Activated CD8-positive, alpha-beta memory T cell treated with anti-CD3 and anti-CD28 coated beads for 36 hours (primary cell): ENCODE data around the gene GALE. TPM values are rescaled to one million over a fixed set of nuclear protein-coding genes. Genes with fewer than 3 reads are reported as not detected.

Experiments used
- CTCF ChIA-PET: fragments of 350-600 bp; sonication (Branson Sonifier 250); formaldehyde crosslinking; loops from one replicate; lab custom pipeline; 2021; ENCODE audit warnings: antibody characterized with exemption; lab: Charles Lee
- POLR2A ChIA-PET: fragments of 350-600 bp; sonication (Branson Sonifier 250); formaldehyde crosslinking; loops from one replicate; lab custom pipeline; 2021; ENCODE audit warnings: antibody characterized with exemption; lab: Charles Lee
- total RNA-seq, 2 experiments: library from RNA; stranded (reverse); gene quantifications; one replicate each; pipeline ENCODE4 v1.2.3, GENCODE V29; 2021

Gene GALE
- total RNA-seq, 2 experiments from 2014 or later, result 66.8 to 71.3 TPM

DNA sequence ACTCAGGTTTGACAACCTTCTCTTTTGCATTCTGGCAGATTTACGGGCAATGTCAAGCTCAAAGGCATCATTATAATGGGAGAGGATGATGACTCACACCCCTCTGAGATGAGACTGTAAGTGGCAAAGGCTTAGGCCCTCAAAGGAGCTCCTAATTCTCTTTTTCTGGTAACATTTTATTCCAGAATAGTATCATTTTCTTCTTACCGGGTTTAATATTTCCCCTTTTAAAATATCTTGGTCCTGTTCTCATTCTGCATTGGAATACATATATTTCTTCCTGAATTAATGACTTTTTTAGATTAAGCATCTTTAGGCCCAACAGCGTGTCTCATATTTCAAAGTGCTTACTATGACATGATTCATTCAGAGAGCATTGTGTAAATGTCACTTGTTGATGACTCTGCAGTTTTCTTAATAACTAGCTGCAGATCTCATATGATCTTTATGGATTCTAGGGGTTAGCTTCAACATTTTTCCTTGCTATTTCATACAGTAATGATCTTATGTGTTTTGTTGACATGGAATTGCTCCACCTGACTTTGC, 20.7 kb downstream of the GALE start:
- CTCF ChIA-PET, result interaction anchor here (0.6 to 1.8 kb wide), 4 partner anchors 12 to 103 kb away, joined by 4 to 5 read pairs (median 4); no protein-coding TSS in a partner anchor
- POLR2A ChIA-PET, result interaction anchor here (0.6 to 3.3 kb wide), 5 partner anchors 12 to 248 kb away, joined by 3 to 17 read pairs (median 5); partner anchors contain the start of genes GALE, HMGCL and LYPLA2

DNA sequence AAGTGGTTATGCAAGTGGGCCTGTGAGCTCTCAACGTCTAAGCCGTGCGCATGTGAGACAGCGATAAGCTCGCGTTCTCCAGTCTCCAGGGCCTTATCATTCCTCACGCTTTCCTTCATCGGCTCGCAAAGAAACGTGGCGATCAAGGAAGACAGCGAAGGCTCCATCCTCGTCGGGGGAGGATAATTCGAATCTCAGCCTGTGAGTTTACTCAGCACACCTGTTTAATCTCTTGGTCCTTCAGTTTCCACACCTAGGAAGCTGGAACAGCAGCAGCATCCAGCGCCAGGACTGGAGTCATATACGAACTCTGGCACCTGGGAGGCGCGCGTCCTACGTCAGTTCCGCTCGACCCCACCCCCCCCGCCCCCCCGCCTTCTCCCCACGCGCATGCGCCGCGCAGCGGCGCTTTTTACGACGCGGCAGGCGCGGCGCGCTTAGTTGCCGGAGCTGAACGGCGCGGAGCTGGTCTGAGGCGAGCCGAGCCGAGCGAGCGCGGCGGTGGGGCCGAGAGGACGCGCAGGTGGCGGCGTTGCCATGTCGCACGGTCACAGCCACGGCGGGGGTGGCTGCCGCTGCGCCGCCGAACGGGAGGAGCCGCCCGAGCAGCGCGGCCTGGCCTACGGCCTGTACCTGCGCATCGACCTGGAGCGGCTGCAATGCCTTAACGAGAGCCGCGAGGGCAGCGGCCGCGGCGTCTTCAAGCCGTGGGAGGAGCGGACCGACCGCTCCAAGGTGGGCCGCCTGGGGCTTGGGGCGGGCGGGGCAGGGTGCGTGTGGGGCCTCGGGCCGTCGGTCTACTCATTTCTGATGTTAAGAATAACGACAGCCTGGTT, 22.4 kb downstream of the GALE start, which contains the start of gene PITHD1:
TSS of gene PITHD1 (plus strand) at position 440 of the 836 bp plus-strand sequence. CDS start at position 538, 98 bp downstream.
- CTCF ChIA-PET, result interaction anchor here (0.6 to 1.8 kb wide), 4 partner anchors 20 to 219 kb away, joined by 3 to 5 read pairs (median 4); partner anchors contain the start of genes GALE and ID3
- POLR2A ChIA-PET, result interaction anchor here (0.5 to 3.3 kb wide), 9 partner anchors 12 to 202 kb away, joined by 3 to 17 read pairs (median 4); partner anchors contain the start of genes ELOA, GALE, HMGCL and RPL11

DNA sequence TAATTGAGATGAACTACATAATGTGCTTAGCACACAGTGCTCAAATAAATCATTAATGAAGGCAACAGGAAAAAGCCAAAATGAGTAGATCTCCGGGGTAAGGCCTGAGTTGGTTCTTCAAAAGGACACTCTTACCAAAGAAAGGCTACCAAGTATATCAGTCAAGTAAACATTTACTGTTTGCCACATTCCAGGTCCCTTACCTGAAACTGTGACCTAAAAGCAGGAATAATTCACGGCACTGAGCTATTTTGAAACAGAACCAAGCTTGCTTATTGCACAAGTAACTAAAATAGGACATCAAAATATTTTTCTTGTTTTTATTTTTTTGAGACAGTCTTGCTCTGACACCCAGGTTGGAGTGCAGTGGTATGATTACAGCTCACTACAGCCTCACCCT, 24.3 kb downstream of the GALE start:
- CTCF ChIA-PET, result interaction anchor here (1.1 kb wide), 1 partner anchor 19 kb away, joined by 3 read pairs; no protein-coding TSS in a partner anchor
- POLR2A ChIA-PET, result no interaction called here

DNA sequence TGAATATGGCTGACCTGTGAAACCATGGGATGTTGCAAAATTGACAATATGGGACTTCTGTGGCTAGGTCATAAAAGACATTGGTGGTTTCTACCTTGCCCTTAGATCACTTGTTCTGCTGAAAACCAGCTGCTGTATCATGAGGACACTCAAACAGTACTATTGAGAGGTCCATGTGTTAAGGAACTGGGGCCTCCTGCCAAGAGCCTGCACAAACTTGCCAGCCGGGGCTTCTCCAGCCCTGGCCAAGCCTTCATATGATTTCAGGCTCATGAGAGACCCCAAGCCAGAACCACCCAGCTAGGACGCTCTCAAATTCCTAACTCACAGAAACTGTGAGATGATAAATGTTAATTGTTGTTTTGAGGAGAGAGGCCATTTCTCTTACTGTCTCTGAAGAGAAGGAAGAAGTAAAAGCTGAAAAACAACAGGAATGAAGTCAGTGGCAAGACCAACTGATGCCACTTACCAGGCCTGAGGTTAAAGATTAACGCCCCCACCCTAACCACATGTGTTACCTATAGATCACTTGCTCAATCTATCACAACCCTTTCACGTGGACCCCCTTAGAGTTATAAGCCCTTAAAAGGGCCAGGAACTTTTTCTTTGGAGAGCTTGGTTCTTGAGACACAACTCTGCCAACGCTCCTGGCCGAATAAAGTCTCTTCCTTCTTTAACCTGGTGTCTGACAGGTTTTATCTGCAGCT, 26.2 kb downstream of the GALE start:
- POLR2A ChIA-PET, result no interaction called here

DNA sequence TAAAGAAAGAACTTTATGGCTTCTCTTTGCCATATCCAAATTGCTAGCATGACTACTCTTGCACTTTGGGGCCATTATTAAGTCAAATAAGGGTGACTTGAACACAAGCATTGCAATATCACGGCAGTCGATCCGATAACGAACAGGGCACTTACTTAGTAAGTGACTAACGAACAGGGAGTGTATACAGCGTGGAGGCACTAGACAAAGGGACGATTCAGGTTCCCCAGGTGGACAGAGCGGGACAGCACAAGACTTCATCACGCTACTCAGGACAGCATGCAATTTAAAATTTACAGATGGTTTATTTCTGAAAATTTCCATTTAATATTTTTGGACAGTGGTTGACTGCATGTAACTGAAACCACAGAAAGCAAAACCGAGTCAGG, 27.7 kb downstream of the GALE start:
- ChIA-PET POLR2A (no interaction called here), CTCF (interaction anchor here (0.9 kb wide), 1 partner anchor 29 kb away, joined by 3 read pairs; no protein-coding TSS in a partner anchor)

More for the DNA sequence above, 26.2 kb downstream of the GALE start:
- CTCF ChIA-PET, result interaction anchor here (1.0 to 2.3 kb wide), 3 partner anchors 8 to 143 kb away, joined by 3 to 7 read pairs (median 3); no protein-coding TSS in a partner anchor

DNA sequence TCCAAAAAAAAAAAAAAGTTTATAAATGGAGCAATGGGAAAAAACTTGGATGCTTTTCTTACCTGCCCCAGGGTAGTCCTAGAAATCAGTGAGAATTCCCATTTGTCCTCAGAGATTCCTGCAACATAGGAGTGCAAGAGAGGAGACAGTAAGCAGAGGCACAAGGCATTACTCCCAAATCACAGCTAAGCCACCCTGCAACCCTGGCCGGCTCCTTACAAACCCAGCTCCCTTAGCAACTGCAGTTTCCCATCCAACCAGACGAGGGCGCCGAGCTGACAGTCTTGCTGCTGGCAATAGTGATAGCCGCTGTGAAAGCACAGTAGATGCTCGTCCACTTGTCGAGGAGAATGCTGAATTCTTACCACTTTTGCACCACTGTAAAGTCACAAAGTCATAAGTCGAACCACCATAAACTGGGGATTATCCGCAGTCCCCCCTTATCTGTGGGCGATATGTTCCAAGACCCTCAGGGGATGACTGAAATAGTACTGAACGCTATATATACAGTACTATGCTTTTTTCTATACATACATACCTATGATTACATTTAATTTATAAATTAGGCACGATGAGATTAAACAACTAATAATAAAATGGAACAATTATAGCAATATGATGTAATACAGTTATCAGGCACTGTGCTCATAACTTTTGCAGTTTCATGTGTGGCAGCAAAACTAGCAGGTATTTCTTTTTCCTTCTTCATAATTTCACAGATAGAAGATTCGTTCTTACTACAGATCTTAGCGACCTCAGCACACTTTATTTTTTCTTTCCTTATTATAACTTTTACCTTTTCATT, 28.3 kb downstream of the GALE start:
- ChIA-PET CTCF (interaction anchor here (0.6 to 2.5 kb wide), 18 partner anchors 10 to 386 kb away, joined by 3 to 8 read pairs (median 4); partner anchors contain the start of genes ELOA, HMGCL, LYPLA2 and RPL11), POLR2A (interaction anchor here (0.6 kb wide), 1 partner anchor 435 kb away, joined by 3 read pairs; no protein-coding TSS in a partner anchor)

DNA sequence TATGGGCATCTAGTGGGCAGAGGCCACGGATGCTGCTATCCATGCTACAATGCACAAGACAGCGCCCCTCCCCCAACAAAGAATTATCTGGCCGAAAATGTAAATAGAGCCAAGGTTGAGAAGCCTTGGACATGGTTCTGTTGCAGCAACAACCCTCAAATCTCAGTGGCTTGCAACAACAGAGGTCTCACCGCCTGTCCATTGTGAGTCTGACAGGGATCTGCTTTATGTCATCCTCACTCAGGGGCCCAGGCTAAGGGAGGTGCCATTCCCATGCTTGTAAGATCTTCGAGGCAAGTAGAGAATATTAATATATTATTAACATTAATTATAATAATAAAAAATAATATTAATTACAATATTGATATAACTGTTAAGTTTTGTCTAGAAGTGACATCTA, 31.8 kb downstream of the GALE start:
- POLR2A ChIA-PET, result interaction anchor here (0.7 kb wide), 1 partner anchor 10 kb away, joined by 4 read pairs; no protein-coding TSS in a partner anchor
- CTCF ChIA-PET, result no interaction called here

DNA sequence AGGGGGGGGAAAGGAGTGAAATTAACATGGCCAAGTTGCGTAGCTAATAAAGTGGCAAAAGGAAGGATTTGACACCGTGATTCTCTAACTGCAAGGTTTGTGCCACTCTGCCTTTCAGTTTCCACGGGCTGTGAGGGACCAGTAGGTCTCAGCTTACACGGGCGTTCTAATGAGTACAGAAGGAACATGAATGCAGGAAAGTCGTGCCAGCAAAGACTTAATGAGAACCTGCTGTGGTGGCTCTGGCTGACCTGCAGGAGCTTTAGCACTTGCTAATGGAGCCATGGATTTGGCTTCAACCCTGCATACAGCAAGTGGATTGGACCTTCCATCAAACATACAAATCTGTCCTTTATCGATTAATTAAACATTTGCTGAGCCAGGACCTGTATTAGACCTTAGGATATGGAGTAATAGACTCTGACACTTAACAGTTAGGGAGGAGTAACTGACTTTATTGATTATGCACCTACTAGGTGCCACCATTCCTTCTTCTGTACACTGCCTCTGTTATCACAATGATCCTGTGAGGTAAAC, 37.4 kb downstream of the GALE start:
- POLR2A ChIA-PET, result interaction anchor here (0.6 kb wide), 1 partner anchor 25 kb away, joined by 7 read pairs; no protein-coding TSS in a partner anchor
- CTCF ChIA-PET, result interaction anchor here (3.0 kb wide), 1 partner anchor 8 kb away, joined by 8 read pairs; no protein-coding TSS in a partner anchor

DNA sequence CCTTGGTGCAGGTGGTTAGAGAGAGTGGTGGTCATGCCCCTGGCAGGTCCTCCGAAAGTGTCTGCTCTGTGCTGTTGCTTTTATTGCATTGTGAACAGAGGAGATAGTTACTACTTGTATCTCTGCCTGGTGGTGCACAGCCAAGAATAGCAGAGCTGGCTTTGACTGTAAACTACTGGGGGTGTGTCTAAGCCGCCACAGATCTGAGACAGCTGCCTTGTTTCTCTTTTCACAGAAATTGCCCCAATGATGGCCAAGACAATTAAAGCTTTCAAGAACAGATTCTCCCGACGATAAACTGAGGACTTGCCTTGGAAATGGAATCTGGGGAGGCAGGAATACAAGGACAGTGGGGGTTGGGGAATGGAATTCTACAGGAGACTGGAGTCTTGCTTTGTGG, 41.3 kb downstream of the GALE start:
- ChIA-PET CTCF (interaction anchor here (1.1 kb wide), 1 partner anchor 13 kb away, joined by 3 read pairs; no protein-coding TSS in a partner anchor), POLR2A (no interaction called here)

DNA sequence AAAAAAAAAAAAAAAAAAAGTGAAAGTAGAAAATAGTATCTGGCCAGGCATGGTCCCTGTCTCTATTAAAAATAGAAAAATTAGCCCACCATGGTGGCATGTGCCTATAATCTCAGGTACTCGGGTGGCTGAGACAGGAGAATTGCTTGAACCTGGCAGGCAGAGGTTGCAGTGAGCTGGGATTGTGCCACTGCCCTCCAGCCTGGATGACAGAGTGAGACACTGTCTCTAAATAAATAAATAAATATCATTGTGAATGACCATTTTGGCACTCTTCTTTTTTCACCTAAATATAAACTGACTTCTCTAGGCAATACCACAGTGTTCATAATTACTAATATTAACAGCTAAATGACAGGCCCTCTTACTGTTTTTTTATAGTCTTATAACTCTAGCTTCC, 42.7 kb downstream of the GALE start:
- ChIA-PET CTCF (interaction anchor here (0.7 kb wide), 1 partner anchor 85 kb away, joined by 3 read pairs; no protein-coding TSS in a partner anchor), POLR2A (interaction anchor here (0.6 to 1.0 kb wide), 2 partner anchors 10 to 64 kb away, joined by 4 to 5 read pairs; no protein-coding TSS in a partner anchor)

DNA sequence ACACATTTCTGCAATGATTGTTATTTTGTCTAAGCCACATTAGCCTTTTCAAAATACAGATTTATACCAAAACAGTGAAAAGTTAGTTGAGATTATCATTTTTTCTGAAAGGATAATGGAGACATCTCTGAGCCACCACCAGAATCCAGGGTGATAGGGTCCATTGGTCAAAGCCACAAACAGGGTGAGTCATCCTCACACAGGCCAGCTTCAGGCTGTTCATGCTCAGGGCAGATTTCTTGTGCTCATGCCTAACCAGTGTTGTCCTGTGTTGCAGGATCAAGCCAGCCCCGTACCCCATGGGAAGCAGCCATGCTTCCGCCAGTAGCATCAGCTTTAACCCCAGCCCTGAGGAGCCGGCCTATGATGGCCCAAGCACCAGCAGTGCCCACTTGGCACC, 43.9 kb downstream of the GALE start:
- POLR2A ChIA-PET, result no interaction called here

DNA sequence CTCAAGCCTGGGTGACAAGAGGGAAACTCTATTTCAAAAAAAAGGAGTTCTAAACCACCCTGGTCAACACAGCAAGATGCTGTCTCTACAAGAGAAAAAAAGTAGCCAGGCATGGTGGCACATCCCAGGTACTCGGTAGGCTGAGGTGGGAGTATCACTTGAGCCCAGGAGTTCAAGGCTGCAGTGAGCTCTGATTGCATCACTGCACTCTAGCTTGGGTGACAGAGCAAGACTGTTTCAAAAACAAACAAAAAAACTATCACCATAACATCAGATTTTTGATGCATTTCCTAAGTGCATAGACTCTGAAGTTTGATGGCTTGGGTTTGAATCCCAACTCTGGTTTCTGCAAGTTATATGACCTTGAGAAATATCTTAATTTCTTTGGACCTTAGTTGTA, 47.6 kb downstream of the GALE start:
- CTCF ChIA-PET, result no interaction called here
- POLR2A ChIA-PET, result interaction anchor here (0.6 kb wide), 1 partner anchor 94 kb away, joined by 5 read pairs; no protein-coding TSS in a partner anchor

More for the DNA sequence above, 43.9 kb downstream of the GALE start:
- CTCF ChIA-PET, result no interaction called here

DNA sequence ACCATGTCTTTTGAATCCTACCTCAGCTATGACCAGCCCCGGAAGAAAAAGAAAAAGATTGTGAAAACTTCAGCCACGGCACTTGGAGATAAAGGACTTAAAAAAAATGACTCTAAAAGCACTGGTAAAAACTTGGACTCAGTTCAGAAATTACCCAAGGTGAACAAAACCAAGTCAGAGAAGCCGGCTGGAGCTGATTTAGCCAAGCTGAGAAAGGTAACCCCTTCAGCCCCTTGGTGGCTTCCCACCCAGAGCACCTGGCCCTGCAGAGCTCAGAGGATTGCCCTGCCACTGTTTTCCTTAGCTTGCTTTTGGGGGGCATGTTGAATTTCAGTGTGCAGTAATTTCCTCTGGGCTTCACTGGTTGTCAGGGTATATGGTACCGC, 48.7 kb downstream of the GALE start:
- POLR2A ChIA-PET, result interaction anchor here (0.7 kb wide), 1 partner anchor 39 kb away, joined by 4 read pairs; no protein-coding TSS in a partner anchor
- CTCF ChIA-PET, result interaction anchor here (0.6 to 0.9 kb wide), 2 partner anchors 14 to 750 kb away, joined by 3 read pairs; no protein-coding TSS in a partner anchor

DNA sequence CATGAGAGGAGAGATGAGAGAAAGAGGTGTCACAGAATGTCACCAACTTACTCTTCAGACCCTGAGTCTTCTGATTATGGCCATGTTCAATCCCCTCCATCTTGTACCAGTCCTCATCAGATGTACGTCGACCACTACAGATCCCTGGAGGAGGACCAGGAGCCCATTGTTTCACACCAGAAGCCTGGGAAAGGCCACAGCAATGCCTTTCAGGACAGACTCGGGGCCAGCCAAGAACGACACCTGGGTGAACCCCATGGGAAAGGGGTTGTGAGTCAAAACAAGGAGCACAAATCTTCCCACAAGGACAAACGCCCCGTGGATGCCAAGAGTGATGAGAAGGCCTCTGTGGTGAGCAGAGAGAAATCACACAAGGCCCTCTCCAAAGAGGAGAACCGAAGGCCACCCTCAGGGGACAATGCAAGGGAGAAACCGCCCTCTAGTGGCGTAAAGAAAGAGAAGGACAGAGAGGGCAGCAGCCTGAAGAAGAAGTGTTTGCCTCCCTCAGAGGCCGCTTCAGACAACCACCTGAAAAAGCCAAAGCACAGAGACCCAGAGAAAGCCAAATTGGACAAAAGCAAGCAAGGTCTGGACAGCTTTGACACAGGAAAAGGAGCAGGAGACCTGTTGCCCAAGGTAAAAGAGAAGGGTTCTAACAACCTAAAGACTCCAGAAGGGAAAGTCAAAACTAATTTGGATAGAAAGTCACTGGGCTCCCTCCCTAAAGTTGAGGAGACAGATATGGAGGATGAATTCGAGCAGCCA, 49.3 kb downstream of the GALE start:
- CTCF ChIA-PET, result interaction anchor here (0.6 to 0.9 kb wide), 2 partner anchors 13 to 750 kb away, joined by 3 read pairs; no protein-coding TSS in a partner anchor

DNA sequence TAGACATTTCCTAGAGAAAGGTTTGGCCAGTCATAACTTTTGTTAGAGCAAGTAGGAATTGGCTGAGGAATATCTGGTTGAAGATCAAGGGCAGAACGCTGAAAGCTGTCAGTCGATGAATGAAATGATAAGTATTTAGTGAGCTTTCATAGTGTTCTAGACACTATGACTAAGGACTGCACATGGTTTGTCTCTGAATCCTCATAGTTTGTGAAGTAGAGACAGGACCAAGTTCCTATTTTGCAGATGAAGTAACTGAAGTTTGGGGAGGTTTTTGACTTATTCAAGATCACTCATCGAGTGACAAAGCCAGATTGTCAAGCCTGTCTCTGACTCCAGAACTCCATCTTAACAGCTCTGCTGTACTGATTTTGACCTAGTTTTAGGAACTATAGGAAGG, 52.5 kb downstream of the GALE start:
- ChIA-PET POLR2A (no interaction called here), CTCF (interaction anchor here (2.4 kb wide), 1 partner anchor 24 kb away, joined by 7 read pairs; no protein-coding TSS in a partner anchor)

More for the DNA sequence above, 49.3 kb downstream of the GALE start:
- POLR2A ChIA-PET, result interaction anchor here (0.7 kb wide), 1 partner anchor 39 kb away, joined by 4 read pairs; no protein-coding TSS in a partner anchor
